ENCODE results near the gene SCAMP3.
"Not testable (repeated sequence)": the region's sequence is repeated elsewhere in the genome, so short reads cannot be mapped to it uniquely, and the experiment has no call there.

SCAMP3 gene
- total RNA-seq: 39.2 to 149 (median 64.8) reads per million in 3 experiments

- DNase-seq: peak; percentile 86
These were observed at the start of gene SCAMP3 for GRCh38 chr1:155261852-155262673. Gene SCAMP3, minus strand, starts transcription at chr1:155262360. Its CDS starts 209 bp downstream, at chr1:155262151.

GRCh38 chr1:155309423-155310021 is 47.4 kb upstream of the SCAMP3 start:
- no peak for DNase-seq

- DNase-seq: peak; percentile 98
These were observed 46.6 kb upstream of the SCAMP3 start, which contains the start of gene FDPS for GRCh38 chr1:155308493-155309422. Gene FDPS, plus strand, starts transcription at chr1:155308866. Its CDS starts 924 bp downstream, at chr1:155309790.

GRCh38 chr1:155307247-155307740 is 45.1 kb upstream of the SCAMP3 start:
- no peak for DNase-seq

- DNase-seq: no peak
These were observed 43.8 kb upstream of the SCAMP3 start for GRCh38 chr1:155305881-155306391.

- no peak for DNase-seq
These were observed 42.5 kb upstream of the SCAMP3 start for GRCh38 chr1:155304558-155305063.

- DNase-seq: no peak
These were observed 39.2 kb upstream of the SCAMP3 start, which contains the start of gene PKLR for GRCh38 chr1:155301342-155301841. Gene PKLR, minus strand, starts transcription at chr1:155301438. Its CDS starts 43 bp downstream, at chr1:155301395.

- DNase-seq: no peak
These were observed 38.6 kb upstream of the SCAMP3 start for GRCh38 chr1:155300553-155301329.

GRCh38 chr1:155300024-155300423 is 37.9 kb upstream of the SCAMP3 start:
- no peak for DNase-seq

GRCh38 chr1:155297384-155297783 is 35.2 kb upstream of the SCAMP3 start:
- DNase-seq: no peak

- DNase-seq: no peak
These were observed 34.5 kb upstream of the SCAMP3 start for GRCh38 chr1:155296661-155297060.

GRCh38 chr1:155295942-155296267 is 33.7 kb upstream of the SCAMP3 start:
- DNase-seq: no peak

- DNase-seq: no peak
These were observed 33.2 kb upstream of the SCAMP3 start for GRCh38 chr1:155295183-155295941.

- no peak for DNase-seq
These were observed 32.5 kb upstream of the SCAMP3 start for GRCh38 chr1:155294520-155295182.

- no peak for DNase-seq
These were observed 31.1 kb upstream of the SCAMP3 start for GRCh38 chr1:155293086-155293749.

GRCh38 chr1:155291006-155291405 is 28.8 kb upstream of the SCAMP3 start:
- not testable (repeated sequence) for DNase-seq

- no peak for DNase-seq
These were observed 25.9 kb upstream of the SCAMP3 start for GRCh38 chr1:155287987-155288543.

GRCh38 chr1:155286544-155286943 is 24.4 kb upstream of the SCAMP3 start:
- no peak for DNase-seq

- no peak for DNase-seq
These were observed 23.5 kb upstream of the SCAMP3 start for GRCh38 chr1:155285631-155286044.
